SK-N-SH treated with all-trans-retinoic acid at 6 μM for 48 hours (cell line): ENCODE results near the gene TES.

Source experiments
- ESRRG ChIP-seq: fragments of 250-450 bp; sonication (Bioruptor Pico); IDR thresholded peaks from 2 replicates; pipeline ENCODE4 v1.6.1; 2021; ENCODE audit warnings: mild to moderate bottlenecking
- PATZ1 ChIP-seq: fragments of 250-450 bp; sonication (Bioruptor Pico); IDR thresholded peaks from 2 replicates; pipeline ENCODE4 v1.8.0; 2020; ENCODE audit warnings: mild to moderate bottlenecking, moderate library complexity, borderline replicate concordance
- PPARA ChIP-seq: fragments of 250-450 bp; sonication (Bioruptor Pico); IDR thresholded peaks from 2 replicates; pipeline ENCODE4 v1.5.0; 2020; ENCODE audit warnings: mild to moderate bottlenecking, borderline replicate concordance
- ZC3H10 ChIP-seq: fragments of 250-450 bp; sonication (Bioruptor Pico); IDR thresholded peaks from 2 replicates; pipeline ENCODE4 v1.5.1; 2021; ENCODE audit warnings: mild to moderate bottlenecking, moderate library complexity

- TF ChIP-seq PATZ1 (CRISPR knock-in tag) = no peak
- TF ChIP-seq PPARA (CRISPR knock-in tag) = no peak
- no peak for TF ChIP-seq ESRRG (CRISPR knock-in tag)
- TF ChIP-seq ZC3H10 (CRISPR knock-in tag) = no peak
Measured at GRCh38 chr7:116236020-116236630, 25.8 kb downstream of the TES start.
